GM21723 (cell line): ENCODE measurements around the gene POSTN.
"Not testable (repeated sequence)": the region's sequence is repeated elsewhere in the genome, so short reads cannot be mapped to it uniquely, and the experiment has no call there.

Experiments used
- ATAC-seq: cut with Tn5 transposase; IDR thresholded peaks from one replicate; pipeline ENCODE4 v1.9.1; 2021; ENCODE audit warnings: mild to moderate bottlenecking, moderate library complexity; ENCODE audit not compliant: unreplicated experiment

The POSTN gene

GRCh38 chr13:37596805-37597204 is 1.8 kb downstream of the POSTN start:
- ATAC-seq = no peak

- ATAC-seq = no peak
Observed at GRCh38 chr13:37595162-37595561, 3.4 kb downstream of the POSTN start.

- no peak for ATAC-seq
Observed at GRCh38 chr13:37594550-37594949, 4.0 kb downstream of the POSTN start.

- not testable (repeated sequence) for ATAC-seq
Observed at GRCh38 chr13:37589381-37589780, 9.2 kb downstream of the POSTN start.

GRCh38 chr13:37587236-37587635 is 11.3 kb downstream of the POSTN start:
- ATAC-seq = no peak

- no peak for ATAC-seq
Observed at GRCh38 chr13:37586164-37586563, 12.4 kb downstream of the POSTN start.

GRCh38 chr13:37585541-37585940 is 13.0 kb downstream of the POSTN start:
- no peak for ATAC-seq

GRCh38 chr13:37576601-37577000 is 22.0 kb downstream of the POSTN start:
- ATAC-seq = no peak

- no peak for ATAC-seq
Observed at GRCh38 chr13:37565425-37565824, 33.1 kb downstream of the POSTN start.

GRCh38 chr13:37561031-37561430 is 37.5 kb downstream of the POSTN start:
- no peak for ATAC-seq

GRCh38 chr13:37560526-37560925 is 38.0 kb downstream of the POSTN start:
- ATAC-seq = no peak

- not testable (repeated sequence) for ATAC-seq
Observed at GRCh38 chr13:37558766-37559165, 39.8 kb downstream of the POSTN start.

- ATAC-seq = no peak
Observed at GRCh38 chr13:37546087-37546486, 52.5 kb downstream of the POSTN start.

- ATAC-seq = no peak
Observed at GRCh38 chr13:37544995-37545394, 53.6 kb downstream of the POSTN start.

- no peak for ATAC-seq
Observed at GRCh38 chr13:37539976-37540605, 58.5 kb downstream of the POSTN start.

- ATAC-seq = no peak
Observed at GRCh38 chr13:37539170-37539569, 59.4 kb downstream of the POSTN start.

- ATAC-seq = no peak
Observed at GRCh38 chr13:37535501-37535900, 63.1 kb downstream of the POSTN start.

- ATAC-seq = no peak
Observed at GRCh38 chr13:37534676-37535075, 63.9 kb downstream of the POSTN start.

- ATAC-seq = no peak
Observed at GRCh38 chr13:37534181-37534580, 64.4 kb downstream of the POSTN start.

- ATAC-seq = no peak
Observed at GRCh38 chr13:37531049-37531448, 67.5 kb downstream of the POSTN start.

- ATAC-seq = no peak
Observed at GRCh38 chr13:37529751-37530385, 68.7 kb downstream of the POSTN start.

- ATAC-seq = no peak
Observed at GRCh38 chr13:37526710-37527473, 71.7 kb downstream of the POSTN start.
